ENCODE results near the gene SYNDIG1L.

DNA sequence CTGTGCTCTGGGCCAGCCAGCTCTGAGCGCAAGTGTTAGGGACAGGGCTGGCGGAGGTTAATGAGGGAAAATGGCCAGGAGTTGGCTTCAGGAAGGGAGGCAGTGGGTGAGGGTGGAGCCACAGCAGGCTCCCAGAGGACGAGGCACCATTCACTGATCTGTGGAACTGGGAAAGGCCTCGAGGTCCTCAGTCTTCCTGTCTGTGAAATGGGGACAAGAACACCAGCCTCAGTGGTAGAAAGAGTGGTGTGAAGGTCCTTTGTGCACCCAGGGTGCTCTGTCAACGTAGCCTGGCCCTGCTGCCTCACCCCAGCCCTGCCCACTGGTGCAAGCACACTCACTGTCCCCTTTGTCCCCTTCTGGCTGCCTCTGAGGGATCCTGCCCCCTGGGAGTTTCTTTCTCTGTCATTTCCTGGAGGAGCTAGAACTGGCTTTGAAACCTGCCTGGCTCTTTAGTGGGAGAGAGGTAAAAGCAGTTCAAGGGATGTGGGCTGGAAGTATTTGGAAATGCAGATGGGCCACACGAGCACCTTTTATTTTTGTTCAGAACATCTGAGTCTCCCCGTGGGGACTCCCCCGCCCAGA is 25.0 kb downstream of the SYNDIG1L start:
- TF ChIP-seq EZH2 (IDR thresholded peaks at IDR 0.05; ENCODE audit: borderline replicate concordance, low read depth, low read length, severe bottlenecking) (no peak), POLR2A (IDR thresholded peaks at IDR 0.05; ENCODE audit: low read depth, low read length) (no peak), JUN (IDR thresholded peaks at IDR 0.05; ENCODE audit: borderline replicate concordance, insufficient read depth, insufficient read length, low read depth) (no peak), CTCF (IDR thresholded peaks at IDR 0.05; ENCODE audit: extremely low read depth in 1 of 2, insufficient read depth in 1 of 2, low read depth in 1 of 2, low read length in 2 of 2) (no peak)
